Activated CD4-positive, alpha-beta T cell treated with anti-CD3 and anti-CD28 coated beads for 36 hours (primary cell): ENCODE measurements around the gene TRIP13. TPM values are rescaled to one million over a fixed set of nuclear protein-coding genes. Genes with fewer than 3 reads are reported as not detected.

Experiments used
- ATAC-seq: fragments of 200-7000 bp; cut with Tn5 transposase; one replicate; pipeline ENCODE4 v1.10.0; 2021; ENCODE audit warnings: mild to moderate bottlenecking, moderate library complexity
- CTCF ChIA-PET: fragments of 350-600 bp; sonication (Branson Sonifier 250); formaldehyde crosslinking; loops from one replicate; lab custom pipeline; 2021; ENCODE audit warnings: antibody characterized with exemption; lab: Charles Lee
- POLR2A ChIA-PET: fragments of 350-600 bp; sonication (Branson Sonifier 250); formaldehyde crosslinking; loops from one replicate; lab custom pipeline; 2021; ENCODE audit warnings: antibody characterized with exemption, inconsistent platforms; lab: Charles Lee
- DNase-seq: peaks from one replicate; pipeline ENCODE4 v3.0.0-alpha.2; 2020
- H3K27ac Mint-ChIP-seq: one replicate; pipeline ENCODE4 v1.8.0; 2021; ENCODE audit warnings: mixed read lengths
- H3K27me3 Mint-ChIP-seq: one replicate; pipeline ENCODE4 v1.8.0; 2021; ENCODE audit warnings: mixed read lengths
- H3K36me3 Mint-ChIP-seq: one replicate; pipeline ENCODE4 v1.8.0; 2021; ENCODE audit warnings: low read depth, mixed read lengths
- H3K4me1 Mint-ChIP-seq: one replicate; pipeline ENCODE4 v1.8.0; 2021; ENCODE audit warnings: mixed read lengths
- H3K4me3 Mint-ChIP-seq: one replicate; pipeline ENCODE4 v1.8.0; 2021; ENCODE audit warnings: mild to moderate bottlenecking, moderate library complexity, mixed read lengths
- H3K9me3 Mint-ChIP-seq: one replicate; pipeline ENCODE4 v1.8.0; 2021; ENCODE audit warnings: low read depth, mixed read lengths
- intact Hi-C, 2 experiments: fragments of 100-400 bp; cut with DNase I in 1 of 2; cut with micrococcal nuclease in 1 of 2; formaldehyde crosslinking; loops; one replicate each; pipeline versions ENCODE4 v1.14.2 to v1.15.1; 2022 to 2024; cut with DNase I, micrococcal nuclease
- total RNA-seq, 2 experiments: library from RNA; stranded (reverse); gene quantifications; one replicate each; pipeline ENCODE4 v1.2.3, GENCODE V29; 2021

The TRIP13 gene
- total RNA-seq, 2 experiments from 2014 or later, result 34.4 to 34.7 TPM

DNA sequence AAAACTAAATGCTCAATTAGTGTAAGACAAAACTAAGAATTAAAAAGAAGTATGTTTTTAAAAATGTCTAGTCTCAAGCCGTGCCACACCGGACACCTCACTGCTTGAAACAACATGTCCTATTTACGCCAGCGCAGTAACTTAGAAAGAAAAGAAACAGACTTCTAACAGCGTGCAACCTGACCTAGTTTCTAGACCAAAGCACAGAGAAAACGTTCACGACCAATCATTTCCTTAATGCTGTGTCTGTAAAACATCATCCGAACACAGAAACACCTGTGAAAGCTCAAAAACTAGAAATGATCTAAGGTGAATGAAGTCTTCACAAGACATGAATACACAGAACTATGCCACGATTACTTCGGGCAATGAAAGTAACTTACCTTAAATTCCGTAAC lies 4.0 kb upstream of the TRIP13 start:
- ChIA-PET POLR2A (interaction anchor here (0.6 kb wide), 1 partner anchor 639 kb away, joined by 4 read pairs; no protein-coding TSS in a partner anchor), CTCF (interaction anchor here (1.0 to 1.7 kb wide), 2 partner anchors 14 to 24 kb away, joined by 3 to 4 read pairs; no protein-coding TSS in a partner anchor)
- Mint-ChIP-seq H3K36me3 (peaks cover 79% of the 10 kb centered on the region), H3K4me3 (no peak overlapping the region), H3K9me3 (no peaks in the 10 kb centered on the region), H3K27me3 (no peaks in the 10 kb centered on the region), H3K27ac (peak overlapping the region; percentile 35), H3K4me1 (peaks cover 34% of the 10 kb centered on the region)
- no peak for ATAC-seq
- intact Hi-C loops, result no loop called here
- DNase-seq, result no peak

- intact Hi-C loops, result no loop called here
- no peak for ATAC-seq
- no peaks in the 10 kb centered on the region for H3K9me3 Mint-ChIP-seq
- ChIA-PET POLR2A (no interaction called here), CTCF (interaction anchor here (1.0 to 1.7 kb wide), 3 partner anchors 13 to 24 kb away, joined by 3 to 4 read pairs (median 4); no protein-coding TSS in a partner anchor)
- no peaks in the 10 kb centered on the region for H3K27me3 Mint-ChIP-seq
- peak overlapping the region; percentile 35 for H3K27ac Mint-ChIP-seq
- DNase-seq, result no peak
- H3K4me1 Mint-ChIP-seq, result peaks cover 36% of the 10 kb centered on the region
- no peak overlapping the region for H3K4me3 Mint-ChIP-seq
- H3K36me3 Mint-ChIP-seq, result peaks cover 78% of the 10 kb centered on the region
These were observed 3.5 kb upstream of the TRIP13 start for GRCh38 chr5:889075-889710.

DNA sequence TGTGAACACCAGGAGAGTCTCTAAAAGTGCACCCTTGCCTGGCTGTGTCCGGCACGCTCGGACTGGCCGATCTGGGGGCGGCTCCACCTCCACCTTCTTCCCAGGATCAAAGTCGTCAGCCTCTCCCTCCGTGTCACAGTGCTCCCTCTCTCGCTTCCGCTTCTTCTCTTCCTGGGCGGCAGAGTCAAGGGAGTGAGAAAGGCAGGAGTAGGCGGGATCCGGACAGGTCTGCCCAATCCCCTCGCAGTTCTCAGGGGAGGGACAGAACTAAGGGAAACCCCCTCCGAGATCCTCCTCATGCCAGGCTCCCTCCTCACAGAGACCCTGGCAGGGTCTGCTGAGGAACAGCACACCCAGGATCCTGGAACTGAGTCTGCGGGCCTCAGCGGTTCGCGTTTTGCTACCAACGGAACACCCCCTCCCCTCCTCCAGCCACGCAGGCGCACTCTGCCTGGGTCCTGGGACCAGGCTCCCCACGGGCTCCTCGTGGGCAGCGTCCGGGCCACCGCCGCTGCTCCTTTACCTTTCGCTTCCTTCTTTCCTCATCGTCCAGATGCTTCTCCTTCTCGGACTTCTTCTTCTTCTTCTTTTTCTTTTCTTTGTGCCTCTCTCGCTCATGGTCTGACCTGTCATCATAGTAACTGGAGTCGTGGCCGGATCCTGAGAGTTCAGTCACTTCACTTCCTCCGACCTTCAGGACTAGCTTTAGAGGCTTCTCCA lies 1.4 kb upstream of the TRIP13 start:
- Mint-ChIP-seq H3K4me1 (peaks cover 36% of the 10 kb centered on the region), H3K27ac (peak overlapping the region; percentile 85), H3K9me3 (no peaks in the 10 kb centered on the region), H3K4me3 (peak overlapping the region; percentile 90), H3K36me3 (peaks cover 74% of the 10 kb centered on the region), H3K27me3 (no peaks in the 10 kb centered on the region)
- POLR2A ChIA-PET, result no interaction called here
- intact Hi-C loops, result loop anchor here in 1 of 2 experiments (5.0 to 10.0 kb wide), 2 partner anchors 446 to 674 kb away; partner anchors contain the start of genes CCDC127, EXOC3 and SDHA
- CTCF ChIA-PET, result interaction anchor here (1.1 kb wide), 1 partner anchor 10 kb away, joined by 4 read pairs; no protein-coding TSS in a partner anchor
- ATAC-seq, result no peak
- DNase-seq, result no peak

DNA sequence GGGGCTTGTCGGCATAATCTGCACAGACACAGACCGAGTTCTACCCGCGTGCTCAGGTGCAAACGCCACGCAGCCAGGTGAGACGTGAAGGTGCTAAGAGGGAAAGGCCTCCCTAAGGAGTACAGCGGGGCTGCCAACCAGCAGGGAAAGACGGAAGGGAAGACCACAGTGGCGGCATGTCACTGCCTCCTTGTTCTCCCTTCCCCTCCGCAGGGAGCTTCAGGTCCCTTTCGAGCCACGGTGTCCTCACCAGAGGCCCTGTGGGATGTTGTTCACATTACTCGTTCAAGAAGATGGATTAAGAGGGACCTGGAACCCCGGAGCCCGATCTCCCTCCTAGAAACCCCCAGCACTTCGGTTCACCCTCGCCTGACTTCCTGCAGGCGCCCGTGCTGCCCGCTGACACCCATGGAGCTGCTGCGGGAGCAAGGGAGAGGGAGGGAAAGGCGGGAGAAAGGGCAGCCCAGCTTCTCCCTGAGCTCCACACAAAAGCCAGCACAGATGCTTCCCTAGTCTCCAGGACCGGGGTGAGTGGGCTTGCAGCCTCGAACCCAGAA lies 769 bp upstream of the TRIP13 start:
- Mint-ChIP-seq H3K4me1 (peaks cover 36% of the 10 kb centered on the region), H3K27ac (peak overlapping the region; percentile 85), H3K4me3 (peak overlapping the region; percentile 90), H3K27me3 (no peaks in the 10 kb centered on the region), H3K9me3 (no peaks in the 10 kb centered on the region), H3K36me3 (peaks cover 75% of the 10 kb centered on the region)
- POLR2A ChIA-PET, result no interaction called here
- CTCF ChIA-PET, result interaction anchor here (1.1 kb wide), 2 partner anchors 9 to 12 kb away, joined by 3 to 4 read pairs; no protein-coding TSS in a partner anchor
- ATAC-seq, result no peak
- peak; percentile 35 for DNase-seq
- intact Hi-C loops, result loop anchor here in 1 of 2 experiments (1.0 to 10.0 kb wide), 12 partner anchors 20 to 907 kb away; partner anchors contain the start of genes CCDC127, CEP72, CLPTM1L and EXOC3

GRCh38 chr5:893137-893506 lies 438 bp downstream of the TRIP13 start:
- Mint-ChIP-seq H3K4me3 (peak overlapping the region; percentile 90), H3K9me3 (no peaks in the 10 kb centered on the region), H3K4me1 (peaks cover 36% of the 10 kb centered on the region), H3K27me3 (no peaks in the 10 kb centered on the region), H3K27ac (no peak overlapping the region), H3K36me3 (peaks cover 64% of the 10 kb centered on the region)
- intact Hi-C loops, result loop anchor here in 1 of 2 experiments (2.0 to 10.0 kb wide), 8 partner anchors 108 to 906 kb away; partner anchors contain the start of genes CCDC127, EXOC3, MRPL36 and PDCD6
- CTCF ChIA-PET, result interaction anchor here (1.0 to 1.2 kb wide), 4 partner anchors 89 to 760 kb away, joined by 3 read pairs; no protein-coding TSS in a partner anchor
- POLR2A ChIA-PET, result no interaction called here
- peak; percentile 21 for DNase-seq
- peak; percentile 8 for ATAC-seq

GRCh38 chr5:893711-894110 lies 1.0 kb downstream of the TRIP13 start:
- Mint-ChIP-seq H3K27me3 (no peaks in the 10 kb centered on the region), H3K9me3 (no peaks in the 10 kb centered on the region), H3K4me3 (peak overlapping the region; percentile 90), H3K27ac (no peak overlapping the region), H3K36me3 (peaks cover 59% of the 10 kb centered on the region), H3K4me1 (peaks cover 32% of the 10 kb centered on the region)
- POLR2A ChIA-PET, result no interaction called here
- no peak for ATAC-seq
- intact Hi-C loops, result loop anchor here in 1 of 2 experiments (2.0 to 10.0 kb wide), 8 partner anchors 109 to 905 kb away; partner anchors contain the start of genes CCDC127, EXOC3, MRPL36 and PDCD6
- no peak for DNase-seq
- CTCF ChIA-PET, result interaction anchor here (1.0 to 1.2 kb wide), 4 partner anchors 88 to 759 kb away, joined by 3 read pairs; no protein-coding TSS in a partner anchor

DNA sequence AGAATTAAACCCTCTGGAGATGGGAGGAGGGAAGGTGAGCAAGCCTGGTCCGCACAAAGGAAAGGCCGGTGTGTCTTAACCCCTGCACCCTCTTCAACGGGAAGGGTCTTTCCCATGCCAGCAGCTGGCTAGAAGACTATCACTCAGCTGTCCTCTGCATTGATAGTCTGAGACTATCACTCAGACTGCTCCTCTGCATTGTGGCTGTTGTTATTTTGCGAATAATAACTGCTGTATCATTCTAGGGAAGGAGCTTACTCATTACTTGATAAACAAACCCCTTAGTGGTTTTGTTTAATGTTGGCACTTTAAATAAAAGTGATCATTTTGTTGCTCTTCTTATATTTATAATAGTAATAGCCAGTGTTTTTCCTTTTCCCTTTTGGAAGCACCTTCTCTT lies 8.1 kb downstream of the TRIP13 start:
- intact Hi-C loops, result no loop called here
- no peak overlapping the region for H3K27ac Mint-ChIP-seq
- H3K27me3 Mint-ChIP-seq, result no peaks in the 10 kb centered on the region
- no peak for DNase-seq
- H3K4me3 Mint-ChIP-seq, result no peak overlapping the region
- ChIA-PET POLR2A (no interaction called here), CTCF (interaction anchor here (0.7 to 1.6 kb wide), 5 partner anchors 9 to 231 kb away, joined by 3 to 7 read pairs (median 4); no protein-coding TSS in a partner anchor)
- H3K9me3 Mint-ChIP-seq, result no peaks in the 10 kb centered on the region
- H3K4me1 Mint-ChIP-seq, result no peaks in the 10 kb centered on the region
- peaks cover 35% of the 10 kb centered on the region for H3K36me3 Mint-ChIP-seq
- ATAC-seq, result no peak

GRCh38 chr5:902129-902916 lies 9.6 kb downstream of the TRIP13 start:
- ATAC-seq (no peak), DNase-seq (no peak)
- ChIA-PET CTCF (interaction anchor here (0.7 to 1.4 kb wide), 4 partner anchors 13 to 230 kb away, joined by 3 to 6 read pairs (median 4); no protein-coding TSS in a partner anchor), POLR2A (no interaction called here)
- Mint-ChIP-seq H3K36me3 (peaks cover 35% of the 10 kb centered on the region), H3K4me3 (no peak overlapping the region), H3K4me1 (no peaks in the 10 kb centered on the region), H3K27ac (no peak overlapping the region), H3K9me3 (no peaks in the 10 kb centered on the region), H3K27me3 (no peaks in the 10 kb centered on the region)
- intact Hi-C loops, result loop anchor here (2.0 kb wide), 1 partner anchor 232 kb away; no protein-coding TSS in a partner anchor

GRCh38 chr5:903756-904096 lies 11.0 kb downstream of the TRIP13 start:
- peaks cover 45% of the 10 kb centered on the region for H3K36me3 Mint-ChIP-seq
- DNase-seq (no peak), ATAC-seq (no peak)
- no peaks in the 10 kb centered on the region for H3K4me1 Mint-ChIP-seq
- H3K4me3 Mint-ChIP-seq, result no peak overlapping the region
- intact Hi-C loops, result loop anchor here (2.0 kb wide), 1 partner anchor 233 kb away; no protein-coding TSS in a partner anchor
- H3K27me3 Mint-ChIP-seq, result no peaks in the 10 kb centered on the region
- H3K9me3 Mint-ChIP-seq, result no peaks in the 10 kb centered on the region
- ChIA-PET CTCF (interaction anchor here (0.8 to 1.4 kb wide), 5 partner anchors 11 to 231 kb away, joined by 3 to 6 read pairs (median 3); partner anchors contain the start of genes BRD9 and TRIP13), POLR2A (no interaction called here)
- H3K27ac Mint-ChIP-seq, result no peak overlapping the region

GRCh38 chr5:905139-905642 lies 12.5 kb downstream of the TRIP13 start:
- no peaks in the 10 kb centered on the region for H3K9me3 Mint-ChIP-seq
- POLR2A ChIA-PET, result no interaction called here

More at GRCh38 chr5:905139-905642, 12.5 kb downstream of the TRIP13 start:
- no peak for ATAC-seq
- H3K27ac Mint-ChIP-seq, result no peak overlapping the region
- CTCF ChIA-PET, result interaction anchor here (0.8 kb wide), 1 partner anchor 146 kb away, joined by 4 read pairs; no protein-coding TSS in a partner anchor
- H3K27me3 Mint-ChIP-seq, result no peaks in the 10 kb centered on the region
- no peak for DNase-seq
- no peaks in the 10 kb centered on the region for H3K4me1 Mint-ChIP-seq
- H3K36me3 Mint-ChIP-seq, result peaks cover 48% of the 10 kb centered on the region
- H3K4me3 Mint-ChIP-seq, result no peak overlapping the region
- intact Hi-C loops, result no loop called here
